PC-3 (cell line): ENCODE measurements around the gene GDF15. TPM values are rescaled to one million over a fixed set of nuclear protein-coding genes. Genes with fewer than 3 reads are reported as not detected.
A peak's percentile ranks its signal among the peaks of the same experiment; 100 is the strongest.

ENCODE experiments used
- ATAC-seq: fragments of 200-7000 bp; cut with Tn5 transposase; 2 replicates; pipeline ENCODE4 v1.9.1; 2020; ENCODE audit warnings: mild to moderate bottlenecking, moderate library complexity
- BruUV-seq: library from RNA; stranded (reverse); fragments of 400-500 nt; replicated peaks from 2 replicates; lab custom pipeline; 2021; lab: Mats Ljungman, UMichigan
- CTCF ChIA-PET: fragments of 300-600 bp; sonication (Branson Sonifier 250); formaldehyde crosslinking; loops from one replicate; lab custom pipeline; 2022; ENCODE audit warnings: antibody characterized with exemption; lab: Charles Lee
- POLR2A ChIA-PET: fragments of 300-600 bp; sonication (Branson Sonifier 250); formaldehyde crosslinking; loops from one replicate; lab custom pipeline; 2022; ENCODE audit warnings: antibody characterized with exemption; ENCODE audit not compliant: unreplicated experiment; lab: Charles Lee
- DNase-seq: peaks from one replicate; pipeline ENCODE4 v3.0.0-alpha.2; 2015
- H2AFZ ChIP-seq: fragments of 300-600 bp; sonication (generic); 2 replicates; pipeline ENCODE4 v1.6.0; 2016; ENCODE audit warnings: antibody characterized with exemption, low read length
- H3F3A ChIP-seq: fragments of 300-600 bp; sonication (generic); one replicate; pipeline ENCODE4 v1.6.0; 2017; ENCODE audit warnings: antibody characterized with exemption, low read length, control low read depth, mild to moderate bottlenecking; ENCODE audit not compliant: unreplicated experiment
- H3K27ac ChIP-seq: fragments of 300-600 bp; sonication (generic); 2 replicates; pipeline ENCODE4 v1.5.1; 2016; ENCODE audit warnings: mild to moderate bottlenecking, low read length
- H3K27me3 ChIP-seq: fragments of 300-600 bp; sonication (generic); 2 replicates; pipeline ENCODE4 v1.6.1; 2016; ENCODE audit warnings: low read length, mixed read lengths
- H3K36me3 ChIP-seq: fragments of 300-600 bp; sonication (generic); 2 replicates; pipeline ENCODE4 v1.6.1; 2016; ENCODE audit warnings: low read depth, mixed run types, low read length, mixed read lengths
- H3K4me1 ChIP-seq: fragments of 300-600 bp; sonication (generic); 2 replicates; pipeline ENCODE4 v1.5.1; 2016; ENCODE audit warnings: low read length; ENCODE audit not compliant: insufficient read depth
- H3K4me2 ChIP-seq: fragments of 300-600 bp; sonication (generic); 2 replicates; pipeline ENCODE4 v1.6.0; 2016; ENCODE audit warnings: low read length
- H3K4me3 ChIP-seq: fragments of 300-600 bp; sonication (generic); 2 replicates; pipeline ENCODE4 v1.5.1; 2016; ENCODE audit warnings: mild to moderate bottlenecking, low read length, mixed read lengths
- H3K79me2 ChIP-seq: fragments of 300-600 bp; sonication (generic); 2 replicates; pipeline ENCODE4 v1.6.1; 2017; ENCODE audit warnings: low read length, mixed read lengths
- H3K9ac ChIP-seq: fragments of 300-600 bp; sonication (generic); 2 replicates; pipeline ENCODE4 v1.6.0; 2016; ENCODE audit warnings: mild to moderate bottlenecking, low read length
- H3K9me2 ChIP-seq: fragments of 300-600 bp; sonication (generic); replicated peaks from 2 replicates; pipeline ENCODE4 v1.6.1; 2016; ENCODE audit warnings: mixed run types, low read length, mixed read lengths
- H3K9me3 ChIP-seq: fragments of 300-600 bp; sonication (generic); 2 replicates; pipeline ENCODE4 v1.6.1; 2016; ENCODE audit warnings: low read length, mixed read lengths
- H4K20me1 ChIP-seq: fragments of 300-600 bp; sonication (generic); 2 replicates; pipeline ENCODE4 v1.6.1; 2016; ENCODE audit warnings: low read length, mixed read lengths
- EZH2 ChIP-seq: fragments of 300-600 bp; sonication (generic); IDR thresholded peaks from one replicate; pipeline ENCODE4 v1.6.1; 2017; ENCODE audit warnings: antibody characterized with exemption, mild to moderate bottlenecking, low read length; ENCODE audit not compliant: unreplicated experiment
- EZH2phosphoT487 ChIP-seq: fragments of 300-600 bp; sonication (generic); IDR thresholded peaks from 2 replicates; pipeline ENCODE4 v1.6.1; 2018; ENCODE audit warnings: mild to moderate bottlenecking, antibody characterized with exemption, low read length, borderline replicate concordance
- intact Hi-C: fragments of 100-400 bp; cut with micrococcal nuclease; formaldehyde crosslinking; loops from 2 replicates; pipeline ENCODE4 v1.9.0; 2023
- total RNA-seq: library from RNA; depleted of rRNA; stranded (reverse); fragments of >200 nt; gene quantifications from 2 replicates; pipeline ENCODE4 v1.2.3, GENCODE V29; 2014
- TF ChIP-seq, protein P1 (sequence below): fragments of 300-600 bp; sonication (generic); conservative IDR thresholded peaks from 2 replicates; pipeline ENCODE4 v1.5.1; 2017; ENCODE audit warnings: antibody characterized with exemption, low read depth, mild to moderate bottlenecking, low read length

The GDF15 gene
- total RNA-seq, 1 experiment from 2014 or later: 84.3 TPM

DNA sequence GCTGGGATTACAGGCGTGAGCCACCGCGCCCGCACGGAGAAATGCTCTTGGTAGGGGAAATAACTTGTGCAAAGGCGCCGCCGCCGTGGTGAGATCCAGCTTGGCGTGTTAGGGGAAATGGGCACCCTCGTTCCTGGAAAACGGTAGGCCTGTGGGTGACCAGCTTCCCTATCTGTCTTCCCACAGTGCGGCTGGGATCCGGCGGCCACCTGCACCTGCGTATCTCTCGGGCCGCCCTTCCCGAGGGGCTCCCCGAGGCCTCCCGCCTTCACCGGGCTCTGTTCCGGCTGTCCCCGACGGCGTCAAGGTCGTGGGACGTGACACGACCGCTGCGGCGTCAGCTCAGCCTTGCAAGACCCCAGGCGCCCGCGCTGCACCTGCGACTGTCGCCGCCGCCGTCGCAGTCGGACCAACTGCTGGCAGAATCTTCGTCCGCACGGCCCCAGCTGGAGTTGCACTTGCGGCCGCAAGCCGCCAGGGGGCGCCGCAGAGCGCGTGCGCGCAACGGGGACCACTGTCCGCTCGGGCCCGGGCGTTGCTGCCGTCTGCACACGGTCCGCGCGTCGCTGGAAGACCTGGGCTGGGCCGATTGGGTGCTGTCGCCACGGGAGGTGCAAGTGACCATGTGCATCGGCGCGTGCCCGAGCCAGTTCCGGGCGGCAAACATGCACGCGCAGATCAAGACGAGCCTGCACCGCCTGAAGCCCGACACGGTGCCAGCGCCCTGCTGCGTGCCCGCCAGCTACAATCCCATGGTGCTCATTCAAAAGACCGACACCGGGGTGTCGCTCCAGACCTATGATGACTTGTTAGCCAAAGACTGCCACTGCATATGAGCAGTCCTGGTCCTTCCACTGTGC lies 2.4 kb downstream of the GDF15 start:
- Histone ChIP-seq H3K9ac (no peak overlapping the region), H3K4me2 (peak overlapping the region; percentile 81), H4K20me1 (no peaks in the 10 kb centered on the region), H3F3A (no peaks in the 10 kb centered on the region), H3K9me2 (no peaks in the 10 kb centered on the region), H3K36me3 (no peaks in the 10 kb centered on the region), H3K27me3 (no peaks in the 10 kb centered on the region), H3K4me1 (peaks cover 6% of the 10 kb centered on the region), H3K79me2 (no peaks in the 10 kb centered on the region; the same call in 1 of the 2 replicates), H3K9me3 (no peaks in the 10 kb centered on the region), H2AFZ (peak overlapping the region; percentile 74), H3K27ac (no peak overlapping the region), H3K4me3 (peak overlapping the region; percentile 61)
- ATAC-seq: peak; percentile 45
- CTCF ChIA-PET: interaction anchor here (0.5 to 0.6 kb wide), 5 partner anchors 24 to 903 kb away, joined by 3 to 5 read pairs (median 4); no protein-coding TSS in a partner anchor
- DNase-seq: peak; percentile 83
- no peak for TF ChIP-seq EZH2
- TF ChIP-seq, protein P1, sequence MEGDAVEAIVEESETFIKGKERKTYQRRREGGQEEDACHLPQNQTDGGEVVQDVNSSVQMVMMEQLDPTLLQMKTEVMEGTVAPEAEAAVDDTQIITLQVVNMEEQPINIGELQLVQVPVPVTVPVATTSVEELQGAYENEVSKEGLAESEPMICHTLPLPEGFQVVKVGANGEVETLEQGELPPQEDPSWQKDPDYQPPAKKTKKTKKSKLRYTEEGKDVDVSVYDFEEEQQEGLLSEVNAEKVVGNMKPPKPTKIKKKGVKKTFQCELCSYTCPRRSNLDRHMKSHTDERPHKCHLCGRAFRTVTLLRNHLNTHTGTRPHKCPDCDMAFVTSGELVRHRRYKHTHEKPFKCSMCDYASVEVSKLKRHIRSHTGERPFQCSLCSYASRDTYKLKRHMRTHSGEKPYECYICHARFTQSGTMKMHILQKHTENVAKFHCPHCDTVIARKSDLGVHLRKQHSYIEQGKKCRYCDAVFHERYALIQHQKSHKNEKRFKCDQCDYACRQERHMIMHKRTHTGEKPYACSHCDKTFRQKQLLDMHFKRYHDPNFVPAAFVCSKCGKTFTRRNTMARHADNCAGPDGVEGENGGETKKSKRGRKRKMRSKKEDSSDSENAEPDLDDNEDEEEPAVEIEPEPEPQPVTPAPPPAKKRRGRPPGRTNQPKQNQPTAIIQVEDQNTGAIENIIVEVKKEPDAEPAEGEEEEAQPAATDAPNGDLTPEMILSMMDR: peak; percentile 92
- intact Hi-C loops: loop anchor here (1.0 kb wide), 1 partner anchor 22 kb away; no protein-coding TSS in a partner anchor
- no TSS peak for BruUV-seq
- POLR2A ChIA-PET: interaction anchor here (0.6 kb wide), 1 partner anchor 8 kb away, joined by 4 read pairs; no protein-coding TSS in a partner anchor

DNA sequence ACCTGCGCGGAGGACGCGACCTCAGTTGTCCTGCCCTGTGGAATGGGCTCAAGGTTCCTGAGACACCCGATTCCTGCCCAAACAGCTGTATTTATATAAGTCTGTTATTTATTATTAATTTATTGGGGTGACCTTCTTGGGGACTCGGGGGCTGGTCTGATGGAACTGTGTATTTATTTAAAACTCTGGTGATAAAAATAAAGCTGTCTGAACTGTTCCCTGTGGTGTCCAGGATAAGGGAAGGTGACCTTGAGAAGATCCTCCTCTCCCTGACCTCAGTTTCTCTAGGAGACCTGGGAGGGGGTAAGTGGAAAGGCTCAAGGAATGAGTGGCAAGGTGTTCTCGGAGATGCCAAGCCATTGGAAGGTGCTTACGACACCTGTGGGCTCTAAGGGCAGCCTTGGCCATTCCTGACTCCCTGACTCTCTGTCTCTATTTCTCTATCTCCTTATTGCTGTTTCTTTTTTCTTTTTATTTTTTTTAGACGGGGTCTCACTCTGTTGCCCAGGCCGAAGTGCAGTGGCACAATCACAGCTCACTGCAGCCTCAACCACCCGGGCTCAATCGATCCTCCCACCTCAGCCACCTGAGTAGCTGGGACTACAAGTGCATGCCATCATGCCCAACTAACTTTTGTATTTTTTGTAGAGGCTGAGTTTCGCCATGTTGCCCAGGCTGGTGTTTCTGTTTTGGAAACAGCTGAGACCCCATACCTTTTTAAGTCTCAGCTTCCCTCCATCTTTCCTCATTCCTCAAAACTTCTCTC lies 3.2 kb downstream of the GDF15 start:
- ATAC-seq (no peak), DNase-seq (no peak)
- Histone ChIP-seq H3K9ac (no peak overlapping the region), H3K27me3 (no peaks in the 10 kb centered on the region), H3K9me2 (no peaks in the 10 kb centered on the region), H3K4me3 (peak overlapping the region; percentile 61; the same call in 1 of the 2 replicates), H3K9me3 (no peaks in the 10 kb centered on the region), H3F3A (no peaks in the 10 kb centered on the region), H3K79me2 (no peaks in the 10 kb centered on the region; the same call in 1 of the 2 replicates), H3K27ac (no peak overlapping the region), H3K4me1 (peaks cover 6% of the 10 kb centered on the region), H3K36me3 (no peaks in the 10 kb centered on the region), H2AFZ (peak overlapping the region; percentile 74; the same call in 1 of the 2 replicates), H4K20me1 (no peaks in the 10 kb centered on the region), H3K4me2 (peak overlapping the region; percentile 81)
- intact Hi-C loops: loop anchor here (1.0 kb wide), 1 partner anchor 21 kb away; no protein-coding TSS in a partner anchor
- POLR2A ChIA-PET: interaction anchor here (0.6 kb wide), 1 partner anchor 9 kb away, joined by 4 read pairs; no protein-coding TSS in a partner anchor
- CTCF ChIA-PET: interaction anchor here (0.6 kb wide), 1 partner anchor 43 kb away, joined by 4 read pairs; no protein-coding TSS in a partner anchor
- BruUV-seq: no TSS peak
- TF ChIP-seq, protein P1: no peak
- no peak for TF ChIP-seq EZH2phosphoT487
- no peak for TF ChIP-seq EZH2
